GM19238 (cell line): Measurements from ENCODE around the gene ARHGAP18.

Experiments
- DNase-seq: peaks from one replicate; pipeline ENCODE4 v3.0.0; 2011; ENCODE audit warnings: low spot score; ENCODE audit not compliant: insufficient read length

The ARHGAP18 gene

GRCh38 chr6:129725341-129725740 lies 15.4 kb upstream of the ARHGAP18 start:
- DNase-seq, result no peak

DNA sequence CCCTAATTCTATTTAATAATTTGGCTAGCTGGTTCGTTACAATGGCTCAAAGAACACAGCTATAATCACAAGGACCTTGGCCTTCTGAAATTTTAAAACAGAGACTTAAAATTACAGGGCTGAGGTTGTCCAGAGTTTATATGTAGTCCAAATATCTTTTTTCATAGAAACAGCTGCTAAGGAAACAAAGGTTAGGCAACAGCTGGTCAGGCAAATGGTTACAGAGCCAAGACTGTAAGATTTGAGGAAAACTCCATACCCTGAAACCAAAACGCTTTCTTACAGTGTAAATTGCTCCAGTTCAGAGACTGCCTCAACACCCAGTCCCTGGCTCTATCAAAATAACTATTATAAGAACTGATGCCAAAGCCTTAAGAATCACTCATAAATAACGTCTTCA lies 9.7 kb upstream of the ARHGAP18 start:
- DNase-seq, result no peak

- DNase-seq, result no peak
These were observed 7.3 kb upstream of the ARHGAP18 start for GRCh38 chr6:129717277-129717676.

GRCh38 chr6:129713806-129714333 lies 3.9 kb upstream of the ARHGAP18 start:
- no peak for DNase-seq

- no peak for DNase-seq
These were observed 1.3 kb upstream of the ARHGAP18 start for GRCh38 chr6:129711271-129711631.

- DNase-seq, result no peak
These were observed 683 bp upstream of the ARHGAP18 start for GRCh38 chr6:129710450-129711270.

DNA sequence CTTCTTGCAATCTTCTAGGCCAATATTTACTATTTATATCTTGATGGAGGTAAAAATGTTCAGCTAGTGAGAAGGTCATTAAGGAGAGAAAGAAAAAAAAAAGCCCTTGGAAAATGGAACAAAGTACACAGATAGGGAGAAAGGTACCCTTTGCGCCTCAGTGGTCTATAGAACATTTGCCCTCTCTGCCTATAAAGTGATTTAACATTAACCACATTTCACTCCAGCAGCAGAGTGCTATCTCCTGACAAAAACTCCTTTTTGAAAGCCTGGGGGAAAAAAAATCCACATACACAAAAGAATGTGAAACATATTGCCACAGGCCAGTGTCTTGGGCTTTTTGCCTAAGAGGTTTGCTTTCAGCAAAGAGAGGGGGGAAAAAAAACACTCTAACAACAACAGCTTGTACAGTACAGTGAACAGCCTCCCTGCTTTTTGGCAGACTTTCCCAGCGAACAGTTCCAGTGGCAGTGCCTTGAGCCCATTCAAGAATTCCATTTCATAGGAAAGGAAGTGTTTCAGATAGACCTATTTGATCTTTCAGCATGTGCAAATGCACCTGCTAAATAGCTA lies 695 bp downstream of the ARHGAP18 start:
- DNase-seq, result no peak

DNA sequence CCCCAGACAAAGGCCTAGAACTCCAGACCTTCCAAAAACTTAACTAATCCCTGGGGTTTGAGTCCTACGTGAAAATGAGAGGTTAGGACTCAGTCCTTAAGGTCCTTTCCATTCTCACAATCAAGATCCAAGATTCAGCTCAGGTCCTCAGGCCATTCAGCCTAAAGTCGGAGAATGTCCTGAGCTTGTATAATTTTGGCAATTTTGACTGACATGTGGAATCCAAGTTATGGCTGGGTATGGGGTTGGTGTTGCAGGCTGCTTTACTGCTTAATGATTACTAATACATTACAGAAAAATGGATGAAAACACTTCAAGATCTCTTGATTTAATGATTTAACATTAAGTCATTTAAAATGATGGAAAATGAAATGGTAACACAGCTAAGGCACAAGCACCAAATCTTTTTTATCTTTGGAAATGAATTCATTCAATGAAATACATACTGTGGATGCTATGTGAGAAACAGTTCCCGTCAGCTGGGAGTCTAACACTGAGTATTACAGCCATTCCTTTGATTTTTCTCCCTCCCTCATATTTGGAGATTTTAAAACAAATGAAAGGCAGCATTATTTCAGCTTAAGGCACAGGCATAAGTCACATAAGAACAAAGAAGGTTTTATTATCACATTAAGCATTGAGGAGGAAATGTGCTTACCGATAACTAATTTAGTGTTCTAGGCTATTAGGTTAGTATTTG lies 1.3 kb downstream of the ARHGAP18 start:
- DNase-seq, result no peak

- no peak for DNase-seq
These were observed 2.0 kb downstream of the ARHGAP18 start for GRCh38 chr6:129707882-129708495.

GRCh38 chr6:129707028-129707427 lies 2.9 kb downstream of the ARHGAP18 start:
- no peak for DNase-seq

DNA sequence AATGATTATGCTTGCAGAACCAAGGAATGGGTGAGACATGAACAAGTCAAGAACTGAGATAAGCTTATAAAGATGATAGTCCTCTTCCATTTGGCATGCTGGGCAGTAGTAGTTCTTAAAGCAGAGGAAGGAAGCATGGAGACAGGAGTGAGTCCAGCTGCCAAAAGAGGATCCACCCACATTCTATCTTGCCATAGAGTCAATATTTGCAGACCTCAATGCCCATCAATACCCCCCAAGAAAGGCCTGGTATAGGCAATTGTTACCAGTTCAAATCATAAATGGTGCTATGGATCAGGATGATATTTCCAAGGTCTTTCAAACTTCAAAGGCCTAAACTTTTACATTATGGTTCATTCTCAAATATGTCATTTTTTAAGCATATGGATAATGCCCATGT lies 4.8 kb downstream of the ARHGAP18 start:
- no peak for DNase-seq

DNA sequence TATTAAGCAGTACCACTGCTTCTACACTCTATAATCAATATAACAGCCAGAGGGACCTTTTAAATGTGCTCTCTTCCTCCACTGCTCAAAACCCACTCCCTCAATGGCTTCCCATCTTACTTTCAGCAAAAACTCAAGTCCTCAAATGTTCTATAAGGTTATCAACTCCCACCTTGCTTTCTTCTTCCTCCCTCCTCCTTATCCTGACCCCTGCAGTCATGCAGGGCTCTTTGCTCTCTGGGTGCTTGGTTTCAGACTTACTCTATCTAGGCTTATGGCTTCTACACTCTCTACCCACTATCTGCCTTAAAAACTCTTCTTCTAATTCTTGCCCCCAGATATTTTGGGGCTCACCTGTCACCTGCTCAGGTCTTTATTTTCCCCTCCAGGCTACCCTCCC lies 5.3 kb downstream of the ARHGAP18 start:
- no peak for DNase-seq

- no peak for DNase-seq
These were observed 8.1 kb downstream of the ARHGAP18 start for GRCh38 chr6:129701721-129702455.

DNA sequence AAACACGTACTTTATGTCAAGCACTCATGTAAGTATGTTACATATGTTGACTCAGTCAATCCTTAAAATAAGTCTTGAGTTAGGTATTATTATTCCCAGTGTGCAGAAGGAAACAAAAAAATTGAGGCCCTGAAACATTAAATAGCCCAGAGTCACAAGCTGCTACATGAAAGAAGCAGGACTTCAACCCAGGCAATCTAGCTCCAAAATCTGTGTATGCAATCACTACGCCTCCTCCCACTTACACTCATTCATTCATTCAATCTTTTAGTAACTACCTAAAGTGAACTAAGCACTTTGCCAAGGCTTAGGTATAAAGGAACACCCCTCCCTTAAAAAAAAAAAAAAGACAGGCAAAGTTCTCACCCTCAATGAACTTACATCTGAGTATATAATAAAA lies 9.3 kb downstream of the ARHGAP18 start:
- no peak for DNase-seq

- no peak for DNase-seq
These were observed 10.3 kb downstream of the ARHGAP18 start for GRCh38 chr6:129699659-129700058.

- DNase-seq, result no peak
These were observed 11.5 kb downstream of the ARHGAP18 start for GRCh38 chr6:129698430-129698829.

- DNase-seq, result no peak
These were observed 12.2 kb downstream of the ARHGAP18 start for GRCh38 chr6:129697788-129698187.

DNA sequence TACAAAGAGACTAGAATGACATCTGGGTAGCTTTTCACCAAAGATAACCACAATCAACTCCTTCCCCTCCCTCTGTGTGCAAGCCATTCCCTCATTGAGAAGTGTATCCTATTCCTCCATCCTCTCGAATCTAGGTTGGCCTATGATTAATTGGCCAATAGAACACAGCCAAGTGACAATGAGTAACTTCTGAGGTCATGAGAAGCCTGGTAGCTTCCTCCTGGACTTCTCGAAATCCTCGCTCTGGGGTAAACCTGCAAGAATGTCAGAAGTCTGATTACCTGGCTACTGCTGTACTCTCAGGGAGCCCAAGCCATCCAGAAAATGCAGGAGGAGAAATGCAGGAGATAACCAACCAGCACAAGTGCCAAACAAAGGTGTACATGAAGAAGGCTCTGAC lies 13.1 kb downstream of the ARHGAP18 start:
- DNase-seq, result no peak

DNA sequence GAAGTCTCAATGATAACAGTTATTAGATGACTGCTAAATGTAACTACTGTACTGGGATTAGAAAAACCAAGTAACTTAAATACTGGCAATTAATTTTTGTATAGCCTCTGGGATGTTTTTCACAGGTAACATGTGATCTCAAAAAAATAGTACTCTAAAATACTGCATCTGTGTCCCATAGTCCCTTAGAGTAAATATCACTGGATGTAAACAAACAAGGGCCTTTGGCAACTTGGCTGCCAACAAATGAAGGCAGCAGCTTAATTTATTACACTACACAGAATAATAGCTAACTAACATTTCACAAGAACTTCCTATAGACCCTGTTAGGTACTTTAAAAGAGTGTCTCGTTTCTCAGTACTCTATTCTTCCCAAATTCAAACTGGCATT lies 14.0 kb downstream of the ARHGAP18 start:
- DNase-seq, result no peak

DNA sequence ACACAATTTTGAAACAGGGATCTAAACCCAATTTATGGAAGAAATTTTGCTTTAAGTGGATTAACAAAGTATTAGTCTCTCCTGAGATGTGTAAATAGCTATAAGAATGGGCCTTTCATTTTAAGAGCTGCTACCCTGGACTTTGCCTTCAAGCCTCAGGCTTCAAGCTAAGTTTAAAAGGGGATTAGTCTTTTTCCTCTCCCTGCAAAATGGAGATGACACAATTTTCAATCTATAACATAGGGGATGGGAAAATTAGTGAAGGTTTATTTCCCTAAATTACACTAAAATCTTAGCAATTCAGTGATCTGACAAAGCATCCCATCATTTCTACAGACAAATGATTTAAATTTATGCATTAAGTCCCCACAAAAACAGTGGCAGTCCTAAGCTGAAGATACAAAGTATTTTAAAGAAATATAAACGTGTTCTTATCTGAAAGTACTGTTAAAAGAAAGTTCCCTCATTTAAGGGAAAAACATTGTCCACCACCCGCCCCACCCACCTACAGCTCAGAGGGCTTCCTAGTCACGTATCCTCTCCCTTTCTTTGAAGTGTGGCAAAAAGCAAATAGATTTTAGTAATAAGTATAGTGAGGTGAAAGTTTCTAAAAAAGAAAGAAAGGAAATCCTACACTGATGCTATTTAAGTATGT lies 14.5 kb downstream of the ARHGAP18 start:
- DNase-seq, result no peak

GRCh38 chr6:129694036-129694435 lies 15.9 kb downstream of the ARHGAP18 start:
- no peak for DNase-seq
